ENCODE measurements around the gene RMI1. TPM values are rescaled to one million over a fixed set of nuclear protein-coding genes. Genes with fewer than 3 reads are reported as not detected.

RMI1 gene
- total and polyA plus RNA-seq, 2 of the 8 experiments (the other 6 are each of a cell fraction or from before 2014, with no cell fraction given), result 3.0 to 34.1 TPM

DNA sequence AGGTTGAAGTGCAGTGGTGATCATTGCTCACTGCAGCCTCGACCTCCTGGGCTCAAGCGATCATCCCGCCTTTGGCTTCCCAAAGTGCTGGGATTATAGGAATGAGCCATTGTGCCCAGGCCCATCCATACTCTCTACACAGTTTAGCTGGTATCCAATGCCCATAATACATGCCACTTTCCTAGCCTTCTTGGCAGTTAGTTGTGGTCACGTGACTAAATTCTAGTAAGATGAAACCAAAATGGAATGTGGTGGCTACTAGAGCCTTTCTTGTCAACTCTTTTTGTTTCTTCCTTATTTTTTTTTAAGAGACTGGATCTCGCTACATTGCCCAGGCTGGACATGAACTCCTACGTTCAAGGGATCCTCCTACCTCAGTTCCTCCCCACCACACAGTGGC, 44.1 kb upstream of the RMI1 start:
- H2BK120ac ChIP-seq (replicated peaks; ENCODE audit: low read depth, low read length), result no peak overlapping the region
- no peak overlapping the region for H2BK12ac ChIP-seq (ENCODE audit: low read depth, low read length)
- no peak overlapping the region for H2BK5ac ChIP-seq (ENCODE audit: low read depth, low read length)
- DNase-seq (ENCODE audit: low read depth in 1 of 2, low spot score in 2 of 2) (peak in 1 of 2 experiments; percentile 7), FAIRE-seq (no peak)
- H3K18ac ChIP-seq (ENCODE audit: extremely low read depth, low read length), result no peak overlapping the region
- H3K4ac ChIP-seq (replicated peaks; ENCODE audit: insufficient read length, low read depth, low read length), result no peak overlapping the region
- H3K79me1 ChIP-seq (ENCODE audit: low read depth, low read length), result no peaks in the 10 kb centered on the region
- POLR2A ChIA-PET (ENCODE audit: partially characterized antibody), result interaction anchor here (1.0 to 1.3 kb wide), 2 partner anchors 44 to 343 kb away, joined by 3 to 10 read pairs; partner anchors contain the start of genes HNRNPK and RMI1
- H4K5ac ChIP-seq (ENCODE audit: insufficient read length, low read depth, low read length), result no peak overlapping the region
- no peak overlapping the region for H2AFZ ChIP-seq (ENCODE audit: low read length)
- H3K36me3 ChIP-seq (ENCODE audit: control insufficient read depth in 2 of 4, insufficient read depth in 4 of 4, low read length in 3 of 4), result no peaks in the 10 kb centered on the region
- WGBS, 2 experiments (ENCODE audit: extremely low coverage in 1 of 2, insufficient coverage in 1 of 2, insufficient read length in 1 of 2, insufficient replicate concordance in 2 of 2, low coverage in 1 of 2, low lambda C conversion rate in 2 of 2, missing lambda C conversion rate in 1 of 2), result 87% methylated on average over 6 of the region's 6 CpGs; no CpG with 5 or more reads in 1 of the 2 experiments
- CTCF ChIA-PET (ENCODE audit: partially characterized antibody), result interaction anchor here (0.9 to 2.0 kb wide), 9 partner anchors 20 to 379 kb away, joined by 3 to 17 read pairs (median 5); a partner anchor contains a TSS
- H3K9me3 ChIP-seq (ENCODE audit: insufficient read depth in 2 of 2, low read depth in 1 of 2, low read length in 1 of 2), result no peaks in the 10 kb centered on the region
- no peak overlapping the region for H3K23ac ChIP-seq (ENCODE audit: insufficient read length)
- H4K91ac ChIP-seq (replicated peaks; ENCODE audit: insufficient read length, low read length), result no peak overlapping the region
- H4K20me1 ChIP-seq (replicated peaks in 1 of 2; ENCODE audit: control insufficient read depth in 1 of 2, insufficient read depth in 2 of 2, low read length in 2 of 2), result no peaks in the 10 kb centered on the region
- no peak overlapping the region for H2AK5ac ChIP-seq (ENCODE audit: low read depth, low read length)
- no peak overlapping the region for H4K8ac ChIP-seq (ENCODE audit: extremely low read depth, insufficient read depth, low read length)
- no peak overlapping the region for H3K4me2 ChIP-seq (ENCODE audit: insufficient read depth in 1 of 2, low read depth in 2 of 2, low read length in 2 of 2)
- H3K27ac ChIP-seq (ENCODE audit: low read depth, low read length), result no peak overlapping the region
- peaks cover 0 to 6% (median 2%) of the 10 kb centered on the region in 4 experiments; a peak in 4 of 7 replicates for H3K4me1 ChIP-seq (replicated peaks in 1 of 4; ENCODE audit: control insufficient read depth in 3 of 4, insufficient read depth in 4 of 4, low read length in 3 of 4)
- TF ChIP-seq, protein P1, sequence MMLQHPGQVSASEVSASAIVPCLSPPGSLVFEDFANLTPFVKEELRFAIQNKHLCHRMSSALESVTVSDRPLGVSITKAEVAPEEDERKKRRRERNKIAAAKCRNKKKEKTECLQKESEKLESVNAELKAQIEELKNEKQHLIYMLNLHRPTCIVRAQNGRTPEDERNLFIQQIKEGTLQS (IDR thresholded peaks at IDR 0.05; ENCODE audit: insufficient read depth, low read depth, low read length), result no peak
- no peak overlapping the region for H3K14ac ChIP-seq (ENCODE audit: insufficient read length)
- H3K9ac ChIP-seq (replicated peaks in 1 of 4; ENCODE audit: extremely low read depth in 1 of 4, low read depth in 3 of 4, low read length in 3 of 4), result no peak overlapping the region
- no peak overlapping the region for H2BK15ac ChIP-seq (ENCODE audit: low read length)
- H3K56ac ChIP-seq (replicated peaks; ENCODE audit: insufficient read length, low read depth, low read length), result no peak overlapping the region
- H3K23me2 ChIP-seq (ENCODE audit: low read depth, low read length), result no peaks in the 10 kb centered on the region
- no peak overlapping the region for H3K4me3 ChIP-seq (ENCODE audit: extremely low read depth in 1 of 4, insufficient read depth in 2 of 4, low read depth in 3 of 4, low read length in 4 of 4)
- H3K79me2 ChIP-seq (ENCODE audit: control insufficient read depth in 1 of 2, insufficient read depth in 2 of 2, low read length in 2 of 2), result no peaks in the 10 kb centered on the region
- H3K27me3 ChIP-seq (replicated peaks in 1 of 4; ENCODE audit: control insufficient read depth in 3 of 4, extremely low read depth in 1 of 4, insufficient read depth in 3 of 4, low read length in 3 of 4), result no peaks in the 10 kb centered on the region
- H2BK20ac ChIP-seq (ENCODE audit: low read length), result no peak overlapping the region
